Measurements from ENCODE around the gene CACNG4. TPM values are rescaled to one million over a fixed set of nuclear protein-coding genes. Genes with fewer than 3 reads are reported as not detected.

Gene CACNG4
- total RNA-seq, 1 experiment from 2014 or later: 6.3 TPM

GRCh38 chr17:66956941-66957340, 7.6 kb upstream of the CACNG4 start:
- Histone ChIP-seq H2AK5ac (ENCODE audit: insufficient read length, low read length) (no peak overlapping the region), H3K56ac (ENCODE audit: insufficient read length, low read depth, low read length) (no peak overlapping the region), H3K14ac (ENCODE audit: insufficient read depth, low read length) (no peak overlapping the region), H4K5ac (ENCODE audit: insufficient read length, low read depth, low read length) (no peak overlapping the region), H2AFZ (ENCODE audit: low read length) (no peak overlapping the region), H3K9me3 (ENCODE audit: control insufficient read depth, low read depth, low read length) (no peaks in the 10 kb centered on the region), H3K4me1 (ENCODE audit: insufficient read depth, low read length) (peaks cover 4% of the 10 kb centered on the region; the same call in 1 of the 2 replicates), H3T11ph (ENCODE audit: low read length) (no peak overlapping the region), H3K23me2 (ENCODE audit: insufficient read length, low read depth, low read length, poor library complexity, severe bottlenecking) (no peaks in the 10 kb centered on the region), H2BK120ac (ENCODE audit: low read depth, low read length, poor library complexity, severe bottlenecking) (no peak overlapping the region), H3K27ac (ENCODE audit: insufficient read length, low read depth, low read length) (no peak overlapping the region), H2BK5ac (ENCODE audit: insufficient read length, low read length) (no peak overlapping the region), H3K18ac (ENCODE audit: insufficient read length, low read depth, low read length) (no peak overlapping the region), H3K4me2 (ENCODE audit: insufficient read depth, insufficient read length, low read length) (no peak overlapping the region), H4K8ac (replicated peaks; ENCODE audit: insufficient read length, low read depth, low read length) (no peak overlapping the region), H3K23ac (ENCODE audit: insufficient read length, low read depth, low read length) (no peak overlapping the region), H3K27me3 (ENCODE audit: insufficient read depth, low read length) (no peaks in the 10 kb centered on the region), H3K9ac (ENCODE audit: extremely low read depth, insufficient read length, low read length) (no peak overlapping the region), H3K4ac (ENCODE audit: low read depth, low read length) (no peak overlapping the region), H3K79me1 (ENCODE audit: insufficient read depth, low read depth, low read length, poor library complexity, severe bottlenecking) (no peaks in the 10 kb centered on the region), H2BK12ac (ENCODE audit: insufficient read length, low read depth, low read length) (no peak overlapping the region), H2BK20ac (ENCODE audit: low read depth, low read length, poor library complexity, severe bottlenecking) (no peak overlapping the region), H4K20me1 (ENCODE audit: control insufficient read depth, insufficient read depth, insufficient read length) (no peaks in the 10 kb centered on the region), H3K79me2 (ENCODE audit: insufficient read depth, low read length) (no peaks in the 10 kb centered on the region), H4K91ac (ENCODE audit: insufficient read length, low read depth, low read length) (no peak overlapping the region), H2BK15ac (ENCODE audit: low read depth, low read length) (no peak overlapping the region)
- Mint-ChIP-seq H3K27ac (no peak overlapping the region), H3K36me3 (ENCODE audit: insufficient read depth in 1 of 3, low read depth in 3 of 3) (no peaks in the 10 kb centered on the region), H3K4me3 (no peak overlapping the region), H3K4me1 (peaks cover 31 to 40% of the 10 kb centered on the region in 2 experiments), H3K9me3 (no peaks in the 10 kb centered on the region), H3K27me3 (ENCODE audit: low read depth) (peaks cover 28% of the 10 kb centered on the region)
- no peak for DNase-seq
- WGBS (ENCODE audit: extremely low coverage, insufficient read length, low lambda C conversion rate): no CpG with 5 or more reads among the region's 6 CpGs
- no peak for TF ChIP-seq CTCF (conservative IDR thresholded peaks at IDR 0.05)

Measured in H9 (cell line).